T1000 (cell line): ENCODE results near the gene HSPA12B.

Experiments
- DNase-seq: peaks from one replicate; lab custom pipeline; 2025; ENCODE audit warnings: mixed read lengths; lab: John Stamatoyannopoulos, UW

Gene HSPA12B

GRCh38 chr20:3767110-3767426, 34.6 kb downstream of the HSPA12B start:
- DNase-seq: no peak

- DNase-seq: peak; percentile 96
Observed at GRCh38 chr20:3767427-3768341, 35.2 kb downstream of the HSPA12B start, which contains the start of gene ADISSP. Gene ADISSP (minus strand): TSS chr20:3767753. CDS start chr20:3760100, 7,653 bp downstream.

GRCh38 chr20:3768342-3769130, 36.1 kb downstream of the HSPA12B start:
- DNase-seq: peak; percentile 68

DNA sequence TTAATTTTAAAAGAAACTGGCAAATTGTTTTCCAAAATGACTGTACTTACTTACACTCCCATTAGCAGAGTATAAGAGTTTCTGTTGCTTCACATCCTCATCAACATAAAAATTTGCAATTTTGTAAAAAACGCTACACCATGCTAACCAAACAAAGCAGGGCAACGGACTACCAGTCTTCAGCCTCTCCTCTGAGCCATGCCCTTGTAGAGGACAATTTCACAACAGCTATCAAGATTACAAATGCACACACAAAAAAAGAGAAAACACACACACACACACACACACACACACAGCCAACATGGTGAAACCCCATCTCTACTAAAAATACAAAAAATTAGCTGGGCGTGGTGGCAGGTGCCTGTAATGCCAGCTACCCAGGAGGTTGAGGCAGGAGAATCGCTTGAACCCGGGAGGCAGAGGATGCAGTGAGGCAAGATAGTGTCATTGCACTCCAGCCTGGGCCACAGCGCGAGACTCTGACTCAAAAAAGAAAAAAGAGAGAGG, 39.1 kb downstream of the HSPA12B start:
- DNase-seq: no peak

- DNase-seq: no peak
Observed at GRCh38 chr20:3775457-3776108, 43.1 kb downstream of the HSPA12B start.

DNA sequence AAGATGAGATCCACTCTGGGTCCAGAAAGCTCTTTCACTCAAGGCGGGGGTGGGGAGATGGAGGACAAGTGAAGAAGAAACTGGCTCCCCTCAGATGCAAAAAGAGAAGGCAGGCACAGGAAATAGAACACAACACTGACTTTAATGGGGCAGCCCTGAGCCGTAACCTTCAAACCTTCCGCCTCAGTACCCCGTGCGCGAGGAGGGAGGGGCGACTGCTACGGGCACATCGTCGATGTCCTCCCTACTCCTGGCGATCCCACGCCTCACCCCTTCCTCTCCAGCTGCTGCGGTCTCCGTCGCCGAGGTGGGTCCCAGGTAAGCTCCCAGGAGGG, 44.9 kb downstream of the HSPA12B start:
- DNase-seq: no peak

- peak; percentile 23 for DNase-seq
Observed at GRCh38 chr20:3777716-3778629, 45.5 kb downstream of the HSPA12B start.

DNA sequence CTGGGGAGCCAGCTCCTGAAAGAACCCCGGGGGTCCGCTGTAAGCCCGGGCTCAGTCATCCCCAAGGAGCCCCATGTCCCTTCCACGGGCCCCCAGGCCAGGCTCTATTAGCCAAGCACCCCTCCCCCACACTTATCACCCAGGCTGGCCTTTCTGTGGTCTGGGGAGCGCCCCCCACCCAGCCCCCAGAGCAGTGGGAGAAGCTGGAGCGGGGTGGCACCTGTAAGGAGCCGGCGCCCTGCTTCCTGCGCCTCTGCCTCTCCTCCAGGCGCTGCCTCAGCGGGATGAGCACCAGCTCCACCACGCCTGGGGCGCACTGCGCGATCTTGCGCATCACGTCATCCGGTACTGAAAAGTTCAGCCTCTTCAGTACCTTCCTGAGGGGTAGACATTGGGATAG, 46.5 kb downstream of the HSPA12B start:
- DNase-seq: no peak

GRCh38 chr20:3781153-3781910, 48.8 kb downstream of the HSPA12B start, which contains the start of gene SPEF1:
Gene SPEF1 (minus strand): TSS chr20:3781448. CDS start chr20:3781287, 161 bp downstream.
- peak; percentile 77 for DNase-seq

GRCh38 chr20:3782597-3782996, 50.1 kb downstream of the HSPA12B start:
- no peak for DNase-seq

- DNase-seq: no peak
Observed at GRCh38 chr20:3783068-3783489, 50.6 kb downstream of the HSPA12B start.

- DNase-seq: no peak
Observed at GRCh38 chr20:3783511-3784195, 51.2 kb downstream of the HSPA12B start.

DNA sequence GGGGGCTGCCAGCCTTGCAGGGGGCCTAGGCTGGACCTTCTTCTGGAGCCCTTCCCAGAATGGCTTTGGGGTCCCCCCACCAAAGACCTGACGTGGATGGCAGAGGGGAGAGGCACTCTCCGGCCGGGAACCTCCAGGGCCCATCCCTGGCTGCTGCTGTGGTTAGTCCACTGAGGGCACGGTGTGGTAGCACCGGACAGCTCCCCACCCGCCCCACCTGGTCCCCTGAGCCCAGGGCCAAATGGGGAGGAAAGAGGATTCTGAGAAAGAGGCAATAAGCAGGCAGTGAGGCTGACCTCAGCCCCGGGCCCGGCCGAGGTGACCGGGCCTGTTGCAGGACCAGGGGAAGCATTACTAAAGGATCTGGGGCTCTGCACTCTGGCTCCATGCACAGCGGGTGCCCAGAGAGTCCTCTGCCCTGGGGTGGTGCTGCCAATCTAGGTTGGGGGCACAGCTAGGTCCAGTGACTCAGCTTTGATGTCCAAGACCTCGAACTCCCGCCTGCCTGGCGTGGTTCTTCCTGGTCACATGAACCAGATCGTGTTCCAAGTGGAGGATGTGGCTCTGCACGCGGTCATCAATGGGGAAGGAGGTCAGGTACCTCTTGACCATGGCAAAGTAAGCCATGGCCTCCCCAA, 51.9 kb downstream of the HSPA12B start:
- peak; percentile 7 for DNase-seq

DNA sequence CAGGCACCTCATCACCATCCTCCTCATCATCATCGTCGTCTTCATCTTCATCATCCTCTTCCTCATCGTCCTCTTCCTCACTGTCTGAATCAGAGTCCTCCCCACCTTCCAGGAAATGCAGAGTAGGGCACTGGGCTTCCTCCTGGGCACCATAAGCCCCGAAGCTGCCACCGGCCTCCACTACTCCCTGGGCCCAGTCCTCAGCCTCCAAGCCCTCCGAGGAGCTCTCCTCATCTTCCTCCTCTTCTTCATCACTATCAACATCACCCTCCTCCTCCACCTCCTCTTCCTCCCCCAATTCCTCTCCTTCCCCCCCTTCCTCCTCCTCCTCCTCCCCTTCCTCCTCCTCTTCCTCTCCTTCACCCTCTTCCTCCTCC, 52.4 kb downstream of the HSPA12B start:
- no peak for DNase-seq

DNA sequence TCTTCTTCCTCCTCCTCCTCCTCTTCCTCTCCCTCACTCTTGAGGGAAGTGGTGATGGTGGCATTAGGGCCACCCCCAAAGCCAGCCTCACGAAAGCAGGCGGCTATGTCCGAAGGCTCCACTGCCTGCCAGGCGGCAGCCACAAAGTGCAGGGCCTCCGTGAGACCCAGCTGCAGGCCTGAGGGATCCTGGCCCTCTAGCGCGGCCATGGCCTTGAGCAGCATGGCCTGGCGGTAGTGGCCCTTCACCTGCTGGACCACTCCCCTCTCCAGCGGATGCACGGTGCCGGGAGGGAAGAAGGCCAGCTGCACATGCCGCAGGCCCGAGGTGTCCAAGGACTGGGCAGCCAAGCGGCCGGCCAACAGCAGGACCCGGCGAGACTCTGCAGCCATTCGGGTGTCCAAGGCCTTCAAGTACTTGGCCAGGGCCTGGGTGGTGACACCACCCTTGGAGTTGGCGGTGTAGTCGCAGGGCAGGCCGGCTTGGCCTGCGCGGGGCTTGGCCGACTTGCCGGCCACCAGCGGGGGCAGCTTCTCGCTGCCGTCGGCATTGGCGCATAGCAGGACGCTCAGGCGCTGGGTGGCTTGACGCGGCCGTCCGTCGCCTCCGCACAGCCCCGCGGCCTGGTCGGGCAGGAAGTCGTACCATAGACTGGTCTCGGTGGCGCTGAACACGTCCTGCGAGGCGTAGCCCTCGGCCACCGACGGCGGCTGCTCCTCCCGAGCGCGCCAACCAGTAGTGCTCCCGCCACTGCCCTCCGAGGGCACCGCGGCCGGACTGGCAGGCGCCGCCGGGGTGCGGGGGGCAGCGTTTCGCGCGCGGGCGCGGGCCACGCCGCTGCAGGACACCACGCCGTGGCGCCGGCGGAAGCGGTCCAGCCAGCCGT, 53.0 kb downstream of the HSPA12B start:
- no peak for DNase-seq

DNA sequence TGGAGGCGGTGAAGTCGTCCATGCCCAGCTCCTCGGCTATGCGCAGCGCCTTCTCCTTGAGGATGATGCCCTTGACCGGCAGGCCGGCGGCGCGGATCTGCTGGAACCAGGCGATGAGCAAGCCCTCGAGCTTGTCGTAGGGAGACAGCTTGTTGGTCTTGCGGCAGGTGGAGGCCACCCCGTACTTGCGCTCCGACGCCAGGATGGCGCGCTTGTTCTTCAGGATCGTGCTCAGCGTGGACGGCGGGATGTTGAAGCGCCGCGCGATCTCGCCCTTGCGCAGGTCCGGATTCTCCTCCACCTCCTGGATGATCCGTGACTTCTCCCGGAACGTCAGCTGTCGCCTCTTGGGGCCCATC, 53.6 kb downstream of the HSPA12B start:
- DNase-seq: no peak

DNA sequence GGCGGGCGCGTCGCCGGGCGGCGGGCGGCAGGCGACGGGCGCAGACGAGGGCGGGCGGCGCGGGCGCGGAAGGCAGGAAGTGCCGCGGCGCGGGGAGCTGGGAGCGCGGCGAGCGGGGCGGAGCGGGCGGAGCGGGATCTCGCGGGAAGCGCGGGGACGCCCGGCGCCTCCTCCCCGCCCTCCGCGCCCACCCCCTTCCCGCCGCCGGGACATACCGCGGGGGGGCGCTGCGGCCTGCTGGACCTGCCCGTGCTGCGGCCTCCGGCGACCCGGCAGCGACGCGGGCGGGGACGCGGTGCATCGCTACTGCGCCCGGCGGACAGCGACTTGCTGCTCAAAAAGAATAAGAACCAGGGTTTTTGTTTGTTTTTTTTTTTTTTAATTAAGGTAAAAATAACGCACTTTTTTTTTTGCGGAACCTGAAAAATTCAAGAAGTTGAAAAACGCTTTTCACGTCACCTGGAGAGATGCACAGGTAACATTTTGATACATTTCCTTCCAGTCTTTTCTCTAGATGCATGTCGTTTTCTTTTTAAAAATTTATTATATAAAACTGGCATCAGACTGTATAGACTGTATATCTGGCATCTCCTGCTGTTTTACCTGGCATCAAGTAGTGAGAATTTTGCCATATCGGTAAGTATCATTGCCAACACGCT, 54.3 kb downstream of the HSPA12B start, which contains the start of gene CENPB:
Gene CENPB (minus strand): TSS at position 76 of the 659 bp plus-strand sequence. CDS start 257 bp downstream, outside the sequence.
- peak; percentile 80 for DNase-seq
